Breast epithelium (tissue), 3 donors: ENCODE data around the gene CISH.

Experiments
- POLR2A ChIP-seq: fragments of 450-650 bp; IDR thresholded peaks from one replicate; pipeline ENCODE4 v1.6.1; 2016; ENCODE audit warnings: antibody characterized with exemption, mild to moderate bottlenecking, moderate library complexity
- POLR2AphosphoS5 ChIP-seq, 3 donors: sonication (generic); formaldehyde crosslinking; IDR thresholded peaks; one replicate each; pipeline ENCODE4 v1.6.1; 2017; ENCODE audit warnings: antibody characterized with exemption in 3 of 3
- TF ChIP-seq, protein P1 (sequence below), 3 donors: fragments of 450-650 bp; IDR thresholded peaks; one replicate each; pipeline ENCODE4 v1.5.1; 2016 to 2017; ENCODE audit warnings: antibody characterized with exemption in 3 of 3, mild to moderate bottlenecking in 3 of 3, moderate library complexity in 3 of 3

GRCh38 chr3:50649451-50649931 lies 37.9 kb upstream of the CISH start:
- TF ChIP-seq, protein P1, sequence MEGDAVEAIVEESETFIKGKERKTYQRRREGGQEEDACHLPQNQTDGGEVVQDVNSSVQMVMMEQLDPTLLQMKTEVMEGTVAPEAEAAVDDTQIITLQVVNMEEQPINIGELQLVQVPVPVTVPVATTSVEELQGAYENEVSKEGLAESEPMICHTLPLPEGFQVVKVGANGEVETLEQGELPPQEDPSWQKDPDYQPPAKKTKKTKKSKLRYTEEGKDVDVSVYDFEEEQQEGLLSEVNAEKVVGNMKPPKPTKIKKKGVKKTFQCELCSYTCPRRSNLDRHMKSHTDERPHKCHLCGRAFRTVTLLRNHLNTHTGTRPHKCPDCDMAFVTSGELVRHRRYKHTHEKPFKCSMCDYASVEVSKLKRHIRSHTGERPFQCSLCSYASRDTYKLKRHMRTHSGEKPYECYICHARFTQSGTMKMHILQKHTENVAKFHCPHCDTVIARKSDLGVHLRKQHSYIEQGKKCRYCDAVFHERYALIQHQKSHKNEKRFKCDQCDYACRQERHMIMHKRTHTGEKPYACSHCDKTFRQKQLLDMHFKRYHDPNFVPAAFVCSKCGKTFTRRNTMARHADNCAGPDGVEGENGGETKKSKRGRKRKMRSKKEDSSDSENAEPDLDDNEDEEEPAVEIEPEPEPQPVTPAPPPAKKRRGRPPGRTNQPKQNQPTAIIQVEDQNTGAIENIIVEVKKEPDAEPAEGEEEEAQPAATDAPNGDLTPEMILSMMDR (IDR thresholded peaks at IDR 0.05): no peak
- TF ChIP-seq POLR2AphosphoS5 (IDR thresholded peaks at IDR 0.05): no peak
- TF ChIP-seq POLR2A: no peak
